Upper lobe of left lung (tissue), 6 donors: ENCODE data around the gene FGF5. TPM values are rescaled to one million over a fixed set of nuclear protein-coding genes. Genes with fewer than 3 reads are reported as not detected.
A peak's percentile ranks its signal among the peaks of the same experiment; 100 is the strongest.

Source experiments
- ATAC-seq, 2 donors: fragments of 200-7000 bp; cut with Tn5 transposase; one replicate each; pipeline ENCODE4 v1.9.1; 2022; ENCODE audit warnings: mild to moderate bottlenecking in 2 of 2, moderate library complexity in 2 of 2; ENCODE audit not compliant: low FRiP score in 2 of 2
- DNase-seq, 2 donors: peaks; one replicate each; pipeline ENCODE4 v3.0.0-alpha.2; 2019 to 2020
- H3K27ac ChIP-seq, 4 donors: fragments of 200-600 bp; sonication (generic); one replicate each; pipeline ENCODE4 v1.5.1; 2016 to 2019
- H3K27me3 ChIP-seq, 4 donors: fragments of 200-600 bp; sonication (generic); one replicate each; pipeline ENCODE4 v1.5.1; 2017 to 2019
- H3K36me3 ChIP-seq, 4 donors: fragments of 200-600 bp; sonication (generic); one replicate each; pipeline ENCODE4 v1.5.1; 2016 to 2019
- H3K4me1 ChIP-seq, 4 donors: fragments of 200-600 bp; sonication (generic); one replicate each; pipeline ENCODE4 v1.5.1; 2018 to 2019
- H3K4me3 ChIP-seq, 4 donors: fragments of 200-600 bp; sonication (generic); one replicate each; pipeline ENCODE4 v1.5.1; 2017 to 2019; ENCODE audit warnings: mild to moderate bottlenecking in 2 of 4, moderate library complexity in 1 of 4
- H3K9me3 ChIP-seq, 4 donors: fragments of 200-600 bp; sonication (generic); one replicate each; pipeline ENCODE4 v1.5.1; 2018 to 2019
- CTCF ChIP-seq, 6 experiments: fragments of 450-650 bp in 4 of 6; fragments of 200-600 bp in 2 of 6; sonication (generic) in 2 of 6; IDR thresholded peaks; one replicate each; pipeline ENCODE4 v1.5.1; 2016 to 2019; ENCODE audit warnings: antibody characterized with exemption in 6 of 6
- EP300 ChIP-seq, 4 donors: sonication (generic); formaldehyde crosslinking; IDR thresholded peaks; one replicate each; pipeline ENCODE4 v1.5.1; 2017; ENCODE audit warnings: antibody characterized with exemption in 4 of 4, control low read depth in 2 of 4
- POLR2A ChIP-seq, 4 donors: fragments of 450-650 bp; IDR thresholded peaks; one replicate each; pipeline ENCODE4 v1.5.1; 2016 to 2017; ENCODE audit warnings: antibody characterized with exemption in 4 of 4, mild to moderate bottlenecking in 2 of 4
- POLR2AphosphoS5 ChIP-seq, 2 donors: sonication (generic); formaldehyde crosslinking; IDR thresholded peaks; one replicate each; pipeline ENCODE4 v1.5.1; 2017; ENCODE audit warnings: antibody characterized with exemption in 2 of 2
- WGBS, 2 donors: methylation state at CpG; one replicate each; pipeline ENCODE4 v1.1.5; 2017 to 2018; 5-methylcytosine and 5-hydroxymethylcytosine counted together
- total RNA-seq, 6 donors: library from RNA; depleted of rRNA in 4 of 6; stranded (reverse); fragments of >200 nt in 4 of 6; gene quantifications; one replicate each; pipeline versions ENCODE4 v1.1.0 to v1.2.1, GENCODE V29; 2016 to 2021
- donor health status: DM: no; HTN: no; CAD: no; lungs with moderate emphysema.
- donor health status: DM: no; HTN: yes; CAD: no; lungs with severe emphysema.

Gene FGF5
- total RNA-seq, 6 donors from 2014 or later: not detected

- Histone ChIP-seq H3K36me3 (no peaks in the 10 kb centered on the region), H3K4me1 (peaks cover 0 to 14% (median 9%) of the 10 kb centered on the region in 4 donors), H3K27me3 (peaks cover 0 to 6% (median 0%) of the 10 kb centered on the region in 4 donors), H3K4me3 (no peak overlapping the region), H3K9me3 (no peaks in the 10 kb centered on the region), H3K27ac (no peak overlapping the region)
- TF ChIP-seq EP300 (IDR thresholded peaks at IDR 0.05): no peak
- no peak for TF ChIP-seq CTCF (IDR thresholded peaks at IDR 0.05)
- no peak for TF ChIP-seq POLR2AphosphoS5 (IDR thresholded peaks at IDR 0.05)
- TF ChIP-seq POLR2A (IDR thresholded peaks at IDR 0.05): no peak
- WGBS, 2 donors: 75 to 77% methylated on average over 1 of the region's 1 CpG
- no peak for DNase-seq
- ATAC-seq: no peak
Measured at GRCh38 chr4:80334568-80334967, 68.1 kb downstream of the FGF5 start.

GRCh38 chr4:80335226-80335553 lies 68.7 kb downstream of the FGF5 start:
- H3K9me3 ChIP-seq: no peaks in the 10 kb centered on the region
- peaks cover 0 to 6% (median 0%) of the 10 kb centered on the region in 4 donors for H3K27me3 ChIP-seq
- peaks cover 0 to 14% (median 9%) of the 10 kb centered on the region in 4 donors for H3K4me1 ChIP-seq
- no peak for ATAC-seq
- H3K4me3 ChIP-seq: peak overlapping the region in 3 of 4 donors; percentile 54 to 65 (median 60)
- TF ChIP-seq CTCF (IDR thresholded peaks at IDR 0.05): no peak
- TF ChIP-seq EP300 (IDR thresholded peaks at IDR 0.05): no peak
- TF ChIP-seq POLR2AphosphoS5 (IDR thresholded peaks at IDR 0.05): no peak
- TF ChIP-seq POLR2A (IDR thresholded peaks at IDR 0.05): no peak
- no peak overlapping the region for H3K27ac ChIP-seq
- 12 to 20% methylated on average over 3 of the region's 3 CpGs for WGBS, 2 donors
- no peaks in the 10 kb centered on the region for H3K36me3 ChIP-seq
- DNase-seq: no peak

- Histone ChIP-seq H3K27me3 (peaks cover 0 to 6% (median 0%) of the 10 kb centered on the region in 4 donors), H3K4me1 (peaks cover 0 to 14% (median 9%) of the 10 kb centered on the region in 4 donors), H3K36me3 (no peaks in the 10 kb centered on the region), H3K27ac (no peak within 1 kb of the TSS), H3K4me3 (peak within 1 kb of the TSS; percentile 45 to 65 (median 57)), H3K9me3 (no peaks in the 10 kb centered on the region)
- peak; percentile 90 for DNase-seq
- TF ChIP-seq EP300 (IDR thresholded peaks at IDR 0.05) (no peak), POLR2A (IDR thresholded peaks at IDR 0.05) (peak in 1 of 4 donors; percentile 22), POLR2AphosphoS5 (IDR thresholded peaks at IDR 0.05) (no peak), CTCF (IDR thresholded peaks at IDR 0.05) (peak in 5 of 6 experiments; percentile 11 to 70 (median 40))
- ATAC-seq: peak; percentile 92 to 96
- 2 to 3% methylated on average over 6 to 44 of the region's 49 CpGs for WGBS, 2 donors
Measured at GRCh38 chr4:80335554-80336358, 69.3 kb downstream of the FGF5 start, which contains the start of gene CFAP299. Gene CFAP299 (plus strand): TSS chr4:80335730.

GRCh38 chr4:80336582-80336981 lies 70.1 kb downstream of the FGF5 start:
- peaks cover 0 to 6% (median 0%) of the 10 kb centered on the region in 4 donors for H3K27me3 ChIP-seq
- TF ChIP-seq EP300 (IDR thresholded peaks at IDR 0.05) (no peak), CTCF (IDR thresholded peaks at IDR 0.05) (peak in 1 of 6 experiments; percentile 13), POLR2A (IDR thresholded peaks at IDR 0.05) (no peak), POLR2AphosphoS5 (IDR thresholded peaks at IDR 0.05) (no peak)
- no peak overlapping the region for H3K27ac ChIP-seq
- 8 to 27% methylated on average over 8 to 10 of the region's 10 CpGs for WGBS, 2 donors
- peak overlapping the region in 3 of 4 donors; percentile 54 to 65 (median 60) for H3K4me3 ChIP-seq
- DNase-seq: peak in 1 of 2 donors; percentile 47
- H3K36me3 ChIP-seq: no peaks in the 10 kb centered on the region
- H3K4me1 ChIP-seq: peaks cover 0 to 14% (median 9%) of the 10 kb centered on the region in 4 donors
- no peaks in the 10 kb centered on the region for H3K9me3 ChIP-seq
- peak; percentile 43 to 74 for ATAC-seq
